GM10248 (cell line): ENCODE data around the gene ZRANB3.
"Not testable (repeated sequence)": the region's sequence is repeated elsewhere in the genome, so short reads cannot be mapped to it uniquely, and the experiment has no call there.

ENCODE experiments used
- CTCF ChIA-PET: fragments of 300-600 bp; sonication (Branson Sonifier 250); formaldehyde crosslinking; extraction: SDS; loops from one replicate; lab custom pipeline; 2021; ENCODE audit warnings: antibody characterized with exemption; lab: Yijun Ruan, JAX
- POLR2A ChIA-PET: fragments of 350-650 bp; sonication (Branson Sonifier 250); formaldehyde crosslinking; extraction: SDS; loops from one replicate; lab custom pipeline; 2020; ENCODE audit warnings: antibody characterized with exemption; lab: Yijun Ruan, JAX
- DNase-seq: peaks from one replicate; pipeline ENCODE4 v3.0.0; 2012; ENCODE audit errors: extremely low spot score
- TF ChIP-seq, protein P1 (sequence below): IDR thresholded peaks from 2 replicates; pipeline ENCODE4 v1.5.1; 2012; ENCODE audit warnings: mild to moderate bottlenecking, low read depth; ENCODE audit errors: extremely low read depth, missing control alignments, control extremely low read depth

Gene ZRANB3

GRCh38 chr2:135299165-135299564, 231.9 kb downstream of the ZRANB3 start:
- TF ChIP-seq, protein P1, sequence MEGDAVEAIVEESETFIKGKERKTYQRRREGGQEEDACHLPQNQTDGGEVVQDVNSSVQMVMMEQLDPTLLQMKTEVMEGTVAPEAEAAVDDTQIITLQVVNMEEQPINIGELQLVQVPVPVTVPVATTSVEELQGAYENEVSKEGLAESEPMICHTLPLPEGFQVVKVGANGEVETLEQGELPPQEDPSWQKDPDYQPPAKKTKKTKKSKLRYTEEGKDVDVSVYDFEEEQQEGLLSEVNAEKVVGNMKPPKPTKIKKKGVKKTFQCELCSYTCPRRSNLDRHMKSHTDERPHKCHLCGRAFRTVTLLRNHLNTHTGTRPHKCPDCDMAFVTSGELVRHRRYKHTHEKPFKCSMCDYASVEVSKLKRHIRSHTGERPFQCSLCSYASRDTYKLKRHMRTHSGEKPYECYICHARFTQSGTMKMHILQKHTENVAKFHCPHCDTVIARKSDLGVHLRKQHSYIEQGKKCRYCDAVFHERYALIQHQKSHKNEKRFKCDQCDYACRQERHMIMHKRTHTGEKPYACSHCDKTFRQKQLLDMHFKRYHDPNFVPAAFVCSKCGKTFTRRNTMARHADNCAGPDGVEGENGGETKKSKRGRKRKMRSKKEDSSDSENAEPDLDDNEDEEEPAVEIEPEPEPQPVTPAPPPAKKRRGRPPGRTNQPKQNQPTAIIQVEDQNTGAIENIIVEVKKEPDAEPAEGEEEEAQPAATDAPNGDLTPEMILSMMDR, result no peak
- ChIA-PET POLR2A (no interaction called here), CTCF (no interaction called here)
- DNase-seq, result no peak

GRCh38 chr2:135287121-135287520, 243.9 kb downstream of the ZRANB3 start:
- POLR2A ChIA-PET, DNase-seq, CTCF ChIA-PET: not testable (repeated sequence)

- TF ChIP-seq, protein P1, result no peak
- ChIA-PET CTCF (no interaction called here), POLR2A (no interaction called here)
- DNase-seq, result no peak
Observed at GRCh38 chr2:135285391-135285790, 245.6 kb downstream of the ZRANB3 start.

- no peak for DNase-seq
- ChIA-PET CTCF (interaction anchor here (1.2 to 1.8 kb wide), 4 partner anchors 9 to 56 kb away, joined by 3 to 6 read pairs (median 4); no protein-coding TSS in a partner anchor), POLR2A (no interaction called here)
- TF ChIP-seq, protein P1, result no peak
Observed at GRCh38 chr2:135281379-135281778, 249.6 kb downstream of the ZRANB3 start.

GRCh38 chr2:135279209-135279608, 251.8 kb downstream of the ZRANB3 start:
- ChIA-PET POLR2A (no interaction called here), CTCF (interaction anchor here (1.3 kb wide), 1 partner anchor 14 kb away, joined by 3 read pairs; no protein-coding TSS in a partner anchor)

GRCh38 chr2:135276525-135276924, 254.5 kb downstream of the ZRANB3 start:
- TF ChIP-seq, protein P1, result no peak
- no peak for DNase-seq
- ChIA-PET POLR2A (no interaction called here), CTCF (interaction anchor here (0.8 kb wide), 1 partner anchor 11 kb away, joined by 3 read pairs; no protein-coding TSS in a partner anchor)

More at GRCh38 chr2:135279209-135279608, 251.8 kb downstream of the ZRANB3 start:
- TF ChIP-seq, protein P1, result no peak
- DNase-seq, result no peak

DNA sequence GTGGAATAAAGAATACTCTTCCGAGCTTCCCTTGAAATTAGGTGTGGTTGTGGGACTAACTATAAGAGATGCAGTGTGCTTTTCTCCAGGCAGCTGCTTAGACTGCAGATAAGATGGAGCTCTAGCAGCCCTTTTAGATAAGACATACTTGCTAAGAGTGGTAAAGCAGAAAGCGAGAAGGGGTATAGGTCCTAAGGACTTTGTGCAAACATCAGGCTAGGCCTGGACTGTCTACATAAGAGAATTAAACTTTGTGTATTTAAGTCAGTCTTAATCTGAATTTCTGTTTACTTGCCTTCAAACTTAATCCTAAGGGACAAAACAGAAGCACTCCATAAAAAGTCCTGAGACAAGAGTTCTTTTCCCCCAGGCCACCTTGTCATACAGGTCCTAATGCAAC, 260.0 kb downstream of the ZRANB3 start:
- TF ChIP-seq, protein P1, result no peak
- ChIA-PET POLR2A (no interaction called here), CTCF (interaction anchor here (1.6 kb wide), 1 partner anchor 10 kb away, joined by 5 read pairs; no protein-coding TSS in a partner anchor)
- DNase-seq, result no peak
